OCI-LY7 (cell line): ENCODE measurements around the gene RNF148. TPM values are rescaled to one million over a fixed set of nuclear protein-coding genes. Genes with fewer than 3 reads are reported as not detected.

Experiments used
- BruUV-seq: library from RNA; stranded (reverse); fragments of 400-500 nt; replicated peaks from 2 replicates; lab custom pipeline; 2021; lab: Mats Ljungman, UMichigan
- CTCF ChIA-PET: fragments of 300-600 bp; sonication (Branson Sonifier 250); formaldehyde crosslinking; loops from one replicate; lab custom pipeline; 2022; ENCODE audit warnings: antibody characterized with exemption; ENCODE audit not compliant: unreplicated experiment; lab: Charles Lee
- POLR2A ChIA-PET: fragments of 300-600 bp; sonication (Branson Sonifier 250); formaldehyde crosslinking; loops from one replicate; lab custom pipeline; 2022; ENCODE audit warnings: antibody characterized with exemption; lab: Charles Lee
- DNase-seq: peaks from one replicate; pipeline ENCODE4 v3.0.0-alpha.2; 2015; ENCODE audit warnings: low spot score
- H2AFZ ChIP-seq: fragments of 200-600 bp; sonication (generic), shearing (Covaris generic); 2 replicates; pipeline ENCODE4 v1.6.1; 2014; ENCODE audit warnings: mild to moderate bottlenecking, antibody characterized with exemption, low read length, moderate library complexity
- H3K27ac ChIP-seq: fragments of 200-600 bp; sonication (generic); 2 replicates; pipeline ENCODE4 v1.5.1; 2014; ENCODE audit warnings: mixed run types, low read depth, mild to moderate bottlenecking, moderate library complexity, low read length, inconsistent platforms; ENCODE audit not compliant: poor library complexity, severe bottlenecking
- H3K36me3 ChIP-seq: fragments of 200-600 bp; sonication (generic); 2 replicates; pipeline ENCODE4 v1.6.1; 2014; ENCODE audit warnings: mild to moderate bottlenecking, antibody characterized with exemption, low read length, moderate library complexity, mixed read lengths; ENCODE audit not compliant: insufficient read depth
- H3K4me1 ChIP-seq: fragments of 200-600 bp; sonication (generic); 2 replicates; pipeline ENCODE4 v1.5.1; 2014; ENCODE audit warnings: mild to moderate bottlenecking, low read length; ENCODE audit not compliant: insufficient read depth, poor library complexity, severe bottlenecking
- H3K4me2 ChIP-seq: fragments of 200-600 bp; sonication (generic); 2 replicates; pipeline ENCODE4 v1.6.1; 2014; ENCODE audit warnings: mild to moderate bottlenecking, low read length
- H3K4me3 ChIP-seq: fragments of 200-600 bp; sonication (generic); 2 replicates; pipeline ENCODE4 v1.5.1; 2014; ENCODE audit warnings: mild to moderate bottlenecking, low read depth, low read length; ENCODE audit not compliant: poor library complexity, severe bottlenecking
- H3K79me2 ChIP-seq: fragments of 200-600 bp; sonication (generic); 2 replicates; pipeline ENCODE4 v1.6.1; 2016; ENCODE audit warnings: low read depth, mild to moderate bottlenecking, low read length, moderate library complexity, mixed read lengths; ENCODE audit not compliant: insufficient read depth
- H3K9me2 ChIP-seq: fragments of 200-600 bp; sonication (generic); 2 replicates; pipeline ENCODE4 v1.6.1; 2016; ENCODE audit warnings: mild to moderate bottlenecking, low read length, mixed read lengths; ENCODE audit not compliant: insufficient read depth
- H3K9me3 ChIP-seq: fragments of 200-600 bp; sonication (generic); 2 replicates; pipeline ENCODE4 v1.6.1; 2014; ENCODE audit warnings: mild to moderate bottlenecking, mixed run types, low read length, mixed read lengths
- H4K20me1 ChIP-seq: fragments of 200-600 bp; sonication (generic); 2 replicates; pipeline ENCODE4 v1.6.1; 2014; ENCODE audit warnings: mild to moderate bottlenecking, antibody characterized with exemption, low read length, moderate library complexity, mixed read lengths; ENCODE audit not compliant: insufficient read depth
- CTCF ChIP-seq: fragments of 200-600 bp; sonication (generic); conservative IDR thresholded peaks from 2 replicates; pipeline ENCODE4 v1.5.1; 2014; ENCODE audit warnings: mild to moderate bottlenecking, antibody characterized with exemption, low read length, moderate library complexity, mixed read lengths
- EZH2phosphoT487 ChIP-seq: fragments of 200-600 bp; sonication (generic); IDR thresholded peaks from 2 replicates; pipeline ENCODE4 v1.6.1; 2018; ENCODE audit warnings: low read depth, borderline replicate concordance, mild to moderate bottlenecking, mixed run types, antibody characterized with exemption, low read length, moderate library complexity, mixed read lengths
- intact Hi-C: fragments of 100-400 bp; cut with micrococcal nuclease; formaldehyde crosslinking; loops from one replicate; pipeline ENCODE4 v1.10.0; 2022; ENCODE audit not compliant: unreplicated experiment
- total RNA-seq, 2 experiments: library from RNA; depleted of rRNA in 1 of 2; stranded (reverse); fragments of >200 nt in 1 of 2; shearing (Covaris generic) in 1 of 2; gene quantifications; 2 replicates each; pipeline ENCODE4 v1.2.3, GENCODE V29; 2014 to 2022

RNF148 gene
- total RNA-seq, 2 experiments from 2014 or later, result not detected

GRCh38 chr7:122710916-122711315, 8.2 kb upstream of the RNF148 start:
- ChIA-PET CTCF (no interaction called here), POLR2A (interaction anchor here (0.8 kb wide), 1 partner anchor 24 kb away, joined by 3 read pairs; no protein-coding TSS in a partner anchor)
- Histone ChIP-seq H3K9me2 (no peaks in the 10 kb centered on the region), H2AFZ (no peak overlapping the region), H3K36me3 (no peaks in the 10 kb centered on the region), H3K4me2 (no peak overlapping the region), H3K4me1 (no peaks in the 10 kb centered on the region), H3K4me3 (no peak overlapping the region), H3K27ac (no peak overlapping the region), H3K9me3 (no peaks in the 10 kb centered on the region), H4K20me1 (no peaks in the 10 kb centered on the region), H3K79me2 (no peaks in the 10 kb centered on the region)
- no TSS peak for BruUV-seq
- no peak for TF ChIP-seq CTCF
- no peak for DNase-seq
- intact Hi-C loops, result no loop called here

GRCh38 chr7:122709930-122710646, 7.4 kb upstream of the RNF148 start:
- no peaks in the 10 kb centered on the region for H3K9me2 ChIP-seq
- DNase-seq, result no peak
- no TSS peak for BruUV-seq
- H3K9me3 ChIP-seq, result no peaks in the 10 kb centered on the region
- H4K20me1 ChIP-seq, result no peaks in the 10 kb centered on the region
- H3K4me3 ChIP-seq, result no peak overlapping the region
- TF ChIP-seq EZH2phosphoT487 (no peak), CTCF (no peak)
- H2AFZ ChIP-seq, result no peak overlapping the region
- ChIA-PET POLR2A (no interaction called here), CTCF (no interaction called here)
- no peak overlapping the region for H3K4me2 ChIP-seq
- no peaks in the 10 kb centered on the region for H3K79me2 ChIP-seq
- no peak overlapping the region for H3K27ac ChIP-seq
- intact Hi-C loops, result no loop called here
- H3K36me3 ChIP-seq, result no peaks in the 10 kb centered on the region
- H3K4me1 ChIP-seq, result no peaks in the 10 kb centered on the region

- no peaks in the 10 kb centered on the region for H3K36me3 ChIP-seq
- H3K4me1 ChIP-seq, result no peaks in the 10 kb centered on the region
- TF ChIP-seq EZH2phosphoT487 (no peak), CTCF (no peak)
- H4K20me1 ChIP-seq, result no peaks in the 10 kb centered on the region
- no TSS peak for BruUV-seq
- no peak overlapping the region for H3K4me2 ChIP-seq
- H2AFZ ChIP-seq, result no peak overlapping the region
- no peaks in the 10 kb centered on the region for H3K79me2 ChIP-seq
- H3K9me2 ChIP-seq, result no peaks in the 10 kb centered on the region
- H3K27ac ChIP-seq, result no peak overlapping the region
- no peaks in the 10 kb centered on the region for H3K9me3 ChIP-seq
- no peak overlapping the region for H3K4me3 ChIP-seq
- intact Hi-C loops, result no loop called here
- ChIA-PET CTCF (no interaction called here), POLR2A (interaction anchor here (0.6 kb wide), 1 partner anchor 8 kb away, joined by 3 read pairs; no protein-coding TSS in a partner anchor)
- no peak for DNase-seq
Measured at GRCh38 chr7:122706836-122707235, 4.1 kb upstream of the RNF148 start.
